GM10266 (cell line): Measurements from ENCODE around the gene CHD3.

Experiments used
- DNase-seq: peaks from one replicate; pipeline ENCODE4 v3.0.0; 2012; ENCODE audit errors: extremely low spot score
- CTCF ChIP-seq: IDR thresholded peaks from 2 replicates; pipeline ENCODE4 v1.5.1; 2012; ENCODE audit warnings: mild to moderate bottlenecking, low read depth; ENCODE audit not compliant: control insufficient read depth, insufficient read depth; ENCODE audit errors: missing control alignments

CHD3 gene

GRCh38 chr17:7851438-7852261 is 36.9 kb upstream of the CHD3 start:
- peak; percentile 96 for TF ChIP-seq CTCF
- peak; percentile 95 for DNase-seq

- no peak for DNase-seq
- no peak for TF ChIP-seq CTCF
These were observed 36.3 kb upstream of the CHD3 start for GRCh38 chr17:7852262-7852670.

GRCh38 chr17:7852919-7853690 is 35.5 kb upstream of the CHD3 start:
- no peak for DNase-seq
- no peak for TF ChIP-seq CTCF

GRCh38 chr17:7853691-7854038 is 34.9 kb upstream of the CHD3 start:
- DNase-seq: no peak
- no peak for TF ChIP-seq CTCF

GRCh38 chr17:7854078-7854777 is 34.4 kb upstream of the CHD3 start:
- no peak for TF ChIP-seq CTCF
- no peak for DNase-seq

- TF ChIP-seq CTCF: no peak
- DNase-seq: no peak
These were observed 33.5 kb upstream of the CHD3 start, which contains the start of gene TMEM88 for GRCh38 chr17:7854851-7855659. TMEM88 (plus strand) TSS chr17:7855066; CDS start chr17:7855075, 9 bp downstream.
